Neural cell (in vitro differentiated cells): ENCODE results near the gene BRINP2.

Source experiments
- CTCF ChIP-seq: fragments of 450-650 bp; IDR thresholded peaks from 2 replicates; pipeline ENCODE4 v1.5.1; 2014; ENCODE audit warnings: antibody characterized with exemption, mild to moderate bottlenecking, moderate library complexity; ENCODE audit not compliant: poor library complexity, severe bottlenecking
- POLR2AphosphoS5 ChIP-seq: IDR thresholded peaks from 2 replicates; pipeline ENCODE4 v1.6.1; 2012
- REST ChIP-seq: IDR thresholded peaks from 2 replicates; pipeline ENCODE4 v1.6.1; 2012; ENCODE audit warnings: borderline replicate concordance

GRCh38 chr1:177305040-177306018 is 134.6 kb downstream of the BRINP2 start:
- TF ChIP-seq CTCF = no peak
- TF ChIP-seq REST = no peak
- no peak for TF ChIP-seq POLR2AphosphoS5
